Hindlimb muscle (tissue), 1 donor: ENCODE measurements around the gene OR9Q1. TPM values are rescaled to one million over a fixed set of nuclear protein-coding genes. Genes with fewer than 3 reads are reported as not detected.
"Not testable (repeated sequence)": the region's sequence is repeated elsewhere in the genome, so short reads cannot be mapped to it uniquely, and the experiment has no call there.

Experiments
- DNase-seq: peaks from one replicate; pipeline ENCODE4 v3.0.0-alpha.2; 2013
- polyA plus RNA-seq: library from polyadenylated mRNA; unstranded; fragments of 120-200 nt; gene quantifications from one replicate; pipeline ENCODE4 v1.2.1, GENCODE V29; 2013; ENCODE audit not compliant: insufficient read length

OR9Q1 gene
- not detected for polyA plus RNA-seq

GRCh38 chr11:58023435-58023931, at the start of gene OR9Q1:
Gene OR9Q1 (plus strand): TSS chr11:58023881. CDS start chr11:58179445, 155,564 bp downstream.
- DNase-seq, result no peak

- no peak for DNase-seq
These were observed 49.5 kb upstream of the OR9Q1 start for GRCh38 chr11:57974132-57974531.

- peak; percentile 37 for DNase-seq
These were observed 48.7 kb upstream of the OR9Q1 start for GRCh38 chr11:57974848-57975601.

GRCh38 chr11:57977709-57978108, 46.0 kb upstream of the OR9Q1 start:
- no peak for DNase-seq

GRCh38 chr11:57978686-57979531, 44.8 kb upstream of the OR9Q1 start:
- no peak for DNase-seq

GRCh38 chr11:57979532-57980079, 44.1 kb upstream of the OR9Q1 start:
- DNase-seq, result no peak

- DNase-seq, result no peak
These were observed 43.5 kb upstream of the OR9Q1 start for GRCh38 chr11:57980201-57980600.

GRCh38 chr11:57981536-57981935, 42.1 kb upstream of the OR9Q1 start:
- no peak for DNase-seq

- DNase-seq, result no peak
These were observed 40.9 kb upstream of the OR9Q1 start for GRCh38 chr11:57982776-57983175.

GRCh38 chr11:57983191-57983590, 40.5 kb upstream of the OR9Q1 start:
- no peak for DNase-seq

GRCh38 chr11:57999523-57999922, 24.2 kb upstream of the OR9Q1 start:
- not testable (repeated sequence) for DNase-seq

GRCh38 chr11:58000021-58000420, 23.7 kb upstream of the OR9Q1 start:
- not testable (repeated sequence) for DNase-seq

- DNase-seq, result no peak
These were observed 23.0 kb upstream of the OR9Q1 start for GRCh38 chr11:58000699-58001098.

- no peak for DNase-seq
These were observed 20.6 kb upstream of the OR9Q1 start for GRCh38 chr11:58003036-58003435.

GRCh38 chr11:58003591-58003990, 20.1 kb upstream of the OR9Q1 start:
- DNase-seq, result no peak

GRCh38 chr11:58004664-58005063, 19.0 kb upstream of the OR9Q1 start:
- no peak for DNase-seq

- no peak for DNase-seq
These were observed 16.7 kb upstream of the OR9Q1 start for GRCh38 chr11:58006940-58007339.

- DNase-seq, result no peak
These were observed 11.9 kb upstream of the OR9Q1 start for GRCh38 chr11:58011771-58012170.

GRCh38 chr11:58024601-58025091, 965 bp downstream of the OR9Q1 start:
- DNase-seq, result peak; percentile 36

GRCh38 chr11:58027341-58027740, 3.7 kb downstream of the OR9Q1 start:
- DNase-seq, result no peak

- no peak for DNase-seq
These were observed 5.2 kb downstream of the OR9Q1 start for GRCh38 chr11:58028687-58029411.

- DNase-seq, result no peak
These were observed 7.0 kb downstream of the OR9Q1 start, which contains the start of gene OR6Q1 for GRCh38 chr11:58030653-58031052. Gene OR6Q1 (plus strand): TSS chr11:58030953. CDS start chr11:58030953, 0 bp downstream.
